HG03280 (cell line): ENCODE measurements around the gene UBE2C.
"Not testable (repeated sequence)": the region's sequence is repeated elsewhere in the genome, so short reads cannot be mapped to it uniquely, and the experiment has no call there.

Experiments used
- ATAC-seq: cut with Tn5 transposase; IDR thresholded peaks from one replicate; pipeline ENCODE4 v1.9.1; 2021; ENCODE audit warnings: mild to moderate bottlenecking, moderate library complexity; ENCODE audit not compliant: unreplicated experiment

The UBE2C gene

GRCh38 chr20:45812157-45813005 is at the start of gene UBE2C:
Gene UBE2C, plus strand, starts transcription at chr20:45812644. Its CDS starts 52 bp downstream, at chr20:45812696.
- peak; percentile 98 for ATAC-seq

GRCh38 chr20:45764618-45765282 is 47.7 kb upstream of the UBE2C start:
- not testable (repeated sequence) for ATAC-seq

GRCh38 chr20:45765307-45765875 is 47.1 kb upstream of the UBE2C start:
- ATAC-seq: no peak

GRCh38 chr20:45765980-45766379 is 46.5 kb upstream of the UBE2C start:
- no peak for ATAC-seq

- no peak for ATAC-seq
Measured at GRCh38 chr20:45768479-45768878, 44.0 kb upstream of the UBE2C start.

- no peak for ATAC-seq
Measured at GRCh38 chr20:45771182-45771759, 41.2 kb upstream of the UBE2C start.

- no peak for ATAC-seq
Measured at GRCh38 chr20:45772693-45773092, 39.8 kb upstream of the UBE2C start.

GRCh38 chr20:45774945-45775344 is 37.5 kb upstream of the UBE2C start:
- ATAC-seq: no peak

GRCh38 chr20:45775411-45775810 is 37.0 kb upstream of the UBE2C start:
- no peak for ATAC-seq

GRCh38 chr20:45776931-45777330 is 35.5 kb upstream of the UBE2C start:
- no peak for ATAC-seq

GRCh38 chr20:45779011-45779915 is 33.2 kb upstream of the UBE2C start:
- no peak for ATAC-seq

- no peak for ATAC-seq
Measured at GRCh38 chr20:45780159-45780558, 32.3 kb upstream of the UBE2C start.

GRCh38 chr20:45781391-45781931 is 31.0 kb upstream of the UBE2C start:
- ATAC-seq: no peak

GRCh38 chr20:45782890-45783289 is 29.6 kb upstream of the UBE2C start:
- no peak for ATAC-seq

GRCh38 chr20:45783656-45784294 is 28.7 kb upstream of the UBE2C start:
- ATAC-seq: no peak

- ATAC-seq: no peak
Measured at GRCh38 chr20:45788351-45788750, 24.1 kb upstream of the UBE2C start.

- ATAC-seq: peak; percentile 14
Measured at GRCh38 chr20:45792317-45793118, 19.9 kb upstream of the UBE2C start.

- no peak for ATAC-seq
Measured at GRCh38 chr20:45796337-45797065, 15.9 kb upstream of the UBE2C start.
